ENCODE measurements around the gene GLYATL2.

DNA sequence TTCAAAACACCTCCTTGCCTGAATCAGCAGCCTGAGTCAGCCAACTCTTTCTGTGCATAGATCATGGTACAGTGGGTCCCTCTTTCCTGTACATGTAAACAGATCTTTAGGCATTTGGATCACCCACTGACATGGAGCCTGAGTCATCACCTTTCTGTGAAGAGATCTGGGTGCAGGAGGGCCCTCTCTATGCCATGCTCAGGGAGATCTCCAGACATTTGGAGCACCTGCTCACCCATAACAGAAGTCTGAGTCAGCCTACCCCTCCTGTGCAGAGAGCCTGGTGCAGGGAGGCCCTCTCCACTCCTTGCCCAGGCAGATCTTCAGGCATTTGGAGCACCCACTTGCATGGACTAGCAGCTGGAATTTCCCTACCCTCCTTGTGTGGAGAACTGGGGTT is 56.6 kb downstream of the GLYATL2 start:
- no peak for TF ChIP-seq EP300 (IDR thresholded peaks at IDR 0.05)
- TF ChIP-seq POLR2A (IDR thresholded peaks at IDR 0.05) = no peak
